Stimulated activated CD8-positive, alpha-beta memory T cell treated with anti-CD3 and anti-CD28 coated beads, Interleukin-4, amount 100 ng/mL, for 4 hours (primary cell): ENCODE data around the gene BZW2.

Experiments
- DNase-seq, 2 donors: peaks; one replicate each; pipeline ENCODE4 v3.0.0-alpha.2; 2020; ENCODE audit warnings: low read depth in 2 of 2, low spot score in 1 of 2

BZW2 gene

GRCh38 chr7:16745645-16746044 lies 99.7 kb downstream of the BZW2 start:
- DNase-seq: no peak

DNA sequence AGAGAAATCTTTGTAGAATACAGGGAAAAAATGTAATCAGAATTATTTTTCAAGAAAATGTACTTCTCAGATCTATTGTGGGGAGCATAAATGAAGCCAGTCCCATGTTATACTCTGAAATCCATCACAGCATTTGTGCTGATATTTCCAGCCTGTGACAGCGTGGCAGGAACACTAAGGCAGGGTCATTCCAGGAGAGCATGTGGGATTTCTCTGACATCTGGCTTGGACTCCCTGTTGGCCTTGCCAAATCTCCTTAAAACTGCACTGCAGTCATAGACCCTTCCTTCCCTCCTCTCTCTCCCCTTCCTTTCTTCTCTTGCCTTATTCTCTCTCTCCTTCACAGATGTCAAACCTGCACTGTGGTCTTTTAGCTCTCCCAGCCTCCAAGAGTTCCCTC lies 101.1 kb downstream of the BZW2 start:
- DNase-seq: no peak

DNA sequence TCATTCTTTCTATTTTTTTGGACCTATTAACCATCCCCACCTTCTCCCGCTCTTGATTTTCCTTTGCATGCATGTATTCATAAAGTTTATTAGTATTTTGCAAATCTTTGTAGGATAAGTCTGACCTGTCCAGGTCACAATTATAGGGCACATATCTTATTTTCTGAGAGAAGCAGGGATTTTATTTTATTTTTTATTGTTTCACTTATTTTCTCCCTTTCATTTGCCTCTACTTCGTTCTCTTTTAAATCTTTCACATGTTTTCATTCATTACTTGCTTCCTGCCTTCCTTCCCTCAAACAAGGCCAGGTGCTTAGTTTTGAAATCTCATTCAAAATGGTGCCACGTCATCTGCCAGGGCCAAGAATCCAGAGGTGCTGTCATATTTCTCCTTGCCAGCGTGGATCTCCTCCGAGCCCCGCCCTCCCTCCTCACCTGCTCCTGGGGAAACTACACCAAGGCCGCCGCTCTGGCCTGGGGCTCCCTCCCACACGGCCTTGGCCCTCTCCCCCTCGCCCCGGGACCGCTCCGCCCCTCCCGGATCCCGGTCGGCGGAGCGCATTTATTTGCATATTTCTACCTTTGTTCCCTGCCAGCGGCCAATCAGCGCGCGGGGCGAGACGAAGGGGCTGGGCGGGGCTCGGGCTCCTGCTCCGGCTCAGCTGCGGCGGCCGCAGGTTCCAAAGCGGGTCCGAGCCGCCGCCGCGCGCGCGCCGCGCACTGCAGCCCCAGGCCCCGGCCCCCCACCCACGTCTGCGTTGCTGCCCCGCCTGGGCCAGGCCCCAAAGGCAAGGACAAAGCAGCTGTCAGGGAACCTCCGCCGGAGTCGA lies 107.3 kb downstream of the BZW2 start, which contains the start of gene TSPAN13:
TSPAN13 (plus strand) TSS at position 654 of the 830 bp plus-strand sequence. CDS start 213 bp downstream, outside the sequence.
- DNase-seq: no peak

- DNase-seq: no peak
These were observed 108.2 kb downstream of the BZW2 start for GRCh38 chr7:16753932-16754855.

- no peak for DNase-seq
These were observed 108.9 kb downstream of the BZW2 start for GRCh38 chr7:16754856-16755317.

- DNase-seq: no peak
These were observed 109.4 kb downstream of the BZW2 start for GRCh38 chr7:16755397-16755796.
